GM12892 (cell line): ENCODE data around the gene SLC38A4.

Experiments
- POLR2A ChIP-seq: IDR thresholded peaks from 2 replicates; pipeline ENCODE4 v1.6.1; 2011; ENCODE audit warnings: low read depth, low read length, control low read depth
- TAF1 ChIP-seq: IDR thresholded peaks from 2 replicates; pipeline ENCODE4 v1.6.1; 2011; ENCODE audit warnings: low read depth, mild to moderate bottlenecking, control low read depth, low read length, borderline replicate concordance

DNA sequence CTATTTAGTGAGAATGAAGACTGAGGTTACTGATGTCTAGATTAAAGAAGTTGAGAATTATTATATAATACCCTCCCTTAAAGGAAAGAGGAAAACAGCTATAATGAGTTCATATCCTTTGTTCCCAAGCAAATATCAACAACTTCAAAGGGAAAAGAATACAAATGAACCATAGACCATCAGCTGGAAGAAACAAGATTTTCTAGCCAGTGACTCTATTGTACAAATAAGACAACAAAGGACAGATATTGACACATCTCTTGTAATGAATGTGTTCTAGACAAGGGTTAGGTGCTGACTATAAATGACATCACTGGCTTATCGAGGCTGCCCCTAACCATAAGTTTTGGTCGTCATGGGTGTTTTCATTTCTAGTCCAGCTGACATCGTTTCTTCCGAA is 48.2 kb downstream of the SLC38A4 start:
- TF ChIP-seq POLR2A (no peak), TAF1 (no peak)
